ENCODE measurements around the gene TOX2.

Gene TOX2

GRCh38 chr20:43962530-43962929 lies 47.9 kb downstream of the TOX2 start:
- Histone ChIP-seq H3K4me2 (peak overlapping the region; percentile 26), H3K9ac (no peak overlapping the region), H3K4me1 (peaks cover 72% of the 10 kb centered on the region), H3K9me3 (no peaks in the 10 kb centered on the region; the same call in 1 of the 2 replicates), H3K27me3 (no peaks in the 10 kb centered on the region), H3K27ac (no peak overlapping the region), H3K36me3 (no peaks in the 10 kb centered on the region), H4K20me1 (peaks cover 11% of the 10 kb centered on the region), H3K4me3 (no peak overlapping the region)
- no peak for TF ChIP-seq Cebpa-rat (IDR thresholded peaks at IDR 0.05)

GRCh38 chr20:43963233-43963632 lies 48.6 kb downstream of the TOX2 start:
- Histone ChIP-seq H3K9ac (no peak overlapping the region), H3K36me3 (no peaks in the 10 kb centered on the region), H3K27ac (no peak overlapping the region), H3K4me1 (peaks cover 75% of the 10 kb centered on the region), H3K9me3 (no peaks in the 10 kb centered on the region), H4K20me1 (peaks cover 11% of the 10 kb centered on the region), H3K4me2 (peak overlapping the region; percentile 65), H3K4me3 (no peak overlapping the region), H3K27me3 (no peaks in the 10 kb centered on the region)
- TF ChIP-seq Cebpa-rat (IDR thresholded peaks at IDR 0.05), result no peak

GRCh38 chr20:43963872-43964791 lies 49.5 kb downstream of the TOX2 start:
- peak overlapping the region; percentile 65 for H3K4me2 ChIP-seq
- H3K27ac ChIP-seq, result no peak overlapping the region

GRCh38 chr20:43968341-43969000 lies 53.8 kb downstream of the TOX2 start:
- peaks cover 30% of the 10 kb centered on the region for H3K4me1 ChIP-seq
- H3K36me3 ChIP-seq, result no peaks in the 10 kb centered on the region
- no peak for TF ChIP-seq Cebpa-rat (IDR thresholded peaks at IDR 0.05)
- H3K4me3 ChIP-seq, result no peak overlapping the region
- H3K9me3 ChIP-seq, result no peaks in the 10 kb centered on the region
- no peak overlapping the region for H3K4me2 ChIP-seq
- no peak overlapping the region for H3K9ac ChIP-seq
- peaks cover 11% of the 10 kb centered on the region for H4K20me1 ChIP-seq
- no peaks in the 10 kb centered on the region for H3K27me3 ChIP-seq
- no peak overlapping the region for H3K27ac ChIP-seq

More at GRCh38 chr20:43963872-43964791, 49.5 kb downstream of the TOX2 start:
- Histone ChIP-seq H3K36me3 (no peaks in the 10 kb centered on the region), H3K9me3 (no peaks in the 10 kb centered on the region), H3K4me1 (peaks cover 67% of the 10 kb centered on the region), H3K27me3 (no peaks in the 10 kb centered on the region), H3K4me3 (no peak overlapping the region), H4K20me1 (peaks cover 11% of the 10 kb centered on the region), H3K9ac (no peak overlapping the region)
- no peak for TF ChIP-seq Cebpa-rat (IDR thresholded peaks at IDR 0.05)

- Histone ChIP-seq H3K27me3 (no peaks in the 10 kb centered on the region), H3K4me1 (peaks cover 28% of the 10 kb centered on the region), H3K9me3 (no peaks in the 10 kb centered on the region), H3K36me3 (no peaks in the 10 kb centered on the region), H3K4me3 (no peak overlapping the region), H3K4me2 (no peak overlapping the region), H4K20me1 (peaks cover 11% of the 10 kb centered on the region), H3K27ac (no peak overlapping the region), H3K9ac (no peak overlapping the region)
- TF ChIP-seq Cebpa-rat (IDR thresholded peaks at IDR 0.05), result no peak
Observed at GRCh38 chr20:43969028-43969447, 54.4 kb downstream of the TOX2 start.

GRCh38 chr20:43969501-43970182 lies 55.0 kb downstream of the TOX2 start:
- Histone ChIP-seq H4K20me1 (peaks cover 8% of the 10 kb centered on the region), H3K36me3 (no peaks in the 10 kb centered on the region), H3K27me3 (no peaks in the 10 kb centered on the region), H3K4me1 (peaks cover 22% of the 10 kb centered on the region), H3K9me3 (no peaks in the 10 kb centered on the region), H3K27ac (no peak overlapping the region), H3K4me3 (no peak overlapping the region), H3K4me2 (no peak overlapping the region), H3K9ac (no peak overlapping the region)
- no peak for TF ChIP-seq Cebpa-rat (IDR thresholded peaks at IDR 0.05)

- no peaks in the 10 kb centered on the region for H3K27me3 ChIP-seq
- TF ChIP-seq Cebpa-rat (IDR thresholded peaks at IDR 0.05), result no peak
- H3K4me2 ChIP-seq, result no peak overlapping the region
- H3K4me1 ChIP-seq, result peaks cover 10% of the 10 kb centered on the region; the same call in 1 of the 2 replicates
- no peak overlapping the region for H3K4me3 ChIP-seq
- H4K20me1 ChIP-seq, result no peaks in the 10 kb centered on the region
- no peaks in the 10 kb centered on the region for H3K36me3 ChIP-seq
- no peak overlapping the region for H3K27ac ChIP-seq
- H3K9me3 ChIP-seq, result no peaks in the 10 kb centered on the region
- no peak overlapping the region for H3K9ac ChIP-seq
Observed at GRCh38 chr20:43971267-43971666, 56.6 kb downstream of the TOX2 start.

GRCh38 chr20:43972051-43972450 lies 57.4 kb downstream of the TOX2 start:
- H3K4me2 ChIP-seq, result no peak overlapping the region
- no peak overlapping the region for H3K9ac ChIP-seq
- no peaks in the 10 kb centered on the region for H3K36me3 ChIP-seq
- no peaks in the 10 kb centered on the region for H3K9me3 ChIP-seq
- H3K4me3 ChIP-seq, result no peak overlapping the region
- no peak overlapping the region for H3K27ac ChIP-seq
- no peaks in the 10 kb centered on the region for H4K20me1 ChIP-seq
- H3K27me3 ChIP-seq, result no peaks in the 10 kb centered on the region
- peaks cover 10% of the 10 kb centered on the region; the same call in 1 of the 2 replicates for H3K4me1 ChIP-seq
- no peak for TF ChIP-seq Cebpa-rat (IDR thresholded peaks at IDR 0.05)

GRCh38 chr20:43972692-43973091 lies 58.0 kb downstream of the TOX2 start:
- H3K36me3 ChIP-seq, result no peaks in the 10 kb centered on the region
- no peak for TF ChIP-seq Cebpa-rat (IDR thresholded peaks at IDR 0.05)

More at GRCh38 chr20:43972692-43973091, 58.0 kb downstream of the TOX2 start:
- Histone ChIP-seq H4K20me1 (no peaks in the 10 kb centered on the region), H3K27ac (no peak overlapping the region), H3K27me3 (no peaks in the 10 kb centered on the region), H3K9me3 (no peaks in the 10 kb centered on the region), H3K4me3 (no peak overlapping the region), H3K9ac (no peak overlapping the region), H3K4me2 (no peak overlapping the region), H3K4me1 (peaks cover 10% of the 10 kb centered on the region; the same call in 1 of the 2 replicates)

Measured in BLaER1 (cell line).